HT1080 (cell line): ENCODE data around the gene CDC42SE2. TPM values are rescaled to one million over a fixed set of nuclear protein-coding genes. Genes with fewer than 3 reads are reported as not detected.
"Not testable (repeated sequence)": the region's sequence is repeated elsewhere in the genome, so short reads cannot be mapped to it uniquely, and the experiment has no call there.

Experiments
- DNase-seq: peaks from one replicate; pipeline ENCODE4 v3.0.0-alpha.2; 2015; ENCODE audit warnings: low read depth
- total RNA-seq: library from RNA; depleted of rRNA; stranded (reverse); fragments of >200 nt; shearing (Covaris generic); gene quantifications from 2 replicates; pipeline ENCODE4 v1.2.3, GENCODE V29; 2014

CDC42SE2 gene
- total RNA-seq, 1 experiment from 2014 or later, result 19.5 TPM

DNA sequence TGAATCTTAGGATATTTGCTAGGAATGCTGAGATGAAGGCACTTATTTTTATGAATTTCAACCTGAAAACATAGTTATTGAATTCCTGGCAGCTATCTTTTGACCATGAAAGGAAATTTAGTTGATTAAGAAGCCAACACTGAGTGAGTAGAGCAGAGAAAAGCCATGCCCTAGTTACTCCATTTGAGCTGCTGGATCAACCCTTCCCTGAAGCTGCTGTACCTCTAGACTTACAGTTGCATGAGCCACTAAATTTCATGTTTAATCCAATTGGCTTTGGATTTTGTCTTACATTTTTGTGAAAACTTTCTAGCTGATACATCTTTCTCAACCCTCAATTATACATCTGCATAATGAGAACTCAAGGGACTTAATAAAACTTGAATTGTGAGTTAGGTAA lies 54.6 kb downstream of the CDC42SE2 start:
- no peak for DNase-seq

DNA sequence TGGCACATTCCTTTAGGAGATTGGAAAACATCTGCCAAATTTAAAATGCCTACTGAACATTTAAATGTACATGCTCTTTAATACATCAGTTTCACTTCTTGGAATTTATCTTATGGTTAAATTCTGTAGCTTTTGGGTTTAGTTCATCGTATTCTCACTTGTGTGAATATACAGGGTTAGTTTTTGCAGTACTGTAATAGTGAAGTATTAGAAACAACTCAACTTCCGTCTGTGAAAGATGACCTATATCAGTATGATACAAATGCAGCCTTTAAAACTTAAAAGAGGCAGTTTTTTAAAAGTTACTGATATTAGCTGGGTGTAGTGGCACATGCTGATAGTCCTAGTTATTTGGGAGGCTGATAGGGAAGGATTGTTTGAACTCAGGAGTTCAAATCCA lies 57.2 kb downstream of the CDC42SE2 start:
- DNase-seq, result no peak

DNA sequence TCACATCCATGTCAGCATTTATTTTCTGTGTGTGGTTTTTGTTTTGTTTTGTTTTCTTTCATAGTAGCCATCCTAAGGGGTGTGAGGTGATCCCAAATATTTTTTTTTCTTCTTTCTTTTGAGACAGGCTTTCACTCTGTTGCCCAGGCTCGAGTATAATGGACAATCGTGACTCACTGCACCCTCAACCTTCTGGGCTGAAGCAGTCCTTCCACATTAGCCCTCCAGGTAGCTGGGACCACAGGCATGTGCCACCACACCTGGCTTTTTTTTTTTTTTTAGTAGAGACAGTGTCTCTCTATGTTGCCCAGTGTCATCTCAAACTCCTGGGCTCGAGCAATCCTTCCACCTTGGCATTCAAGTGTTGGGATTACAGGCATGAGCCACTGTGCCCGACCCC lies 59.1 kb downstream of the CDC42SE2 start:
- DNase-seq, result no peak

DNA sequence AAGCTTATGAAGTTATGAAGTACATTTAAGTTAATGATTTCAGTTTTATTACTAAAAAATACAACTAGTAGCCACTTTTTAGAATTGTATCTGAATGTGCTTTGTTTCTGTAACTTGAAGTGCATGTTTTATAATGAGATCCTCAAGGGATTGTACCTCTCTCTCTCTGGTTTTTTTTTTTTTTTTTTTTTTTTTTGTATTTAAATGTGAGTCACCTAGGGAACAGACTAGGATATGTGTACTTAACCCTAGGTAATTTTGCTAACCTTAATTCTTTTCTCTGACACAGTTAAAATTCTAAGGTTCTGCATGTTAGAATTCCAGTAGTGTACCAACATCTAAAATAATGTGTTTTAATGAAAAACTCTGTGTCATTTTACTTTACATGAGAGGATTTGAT lies 59.5 kb downstream of the CDC42SE2 start:
- no peak for DNase-seq

DNA sequence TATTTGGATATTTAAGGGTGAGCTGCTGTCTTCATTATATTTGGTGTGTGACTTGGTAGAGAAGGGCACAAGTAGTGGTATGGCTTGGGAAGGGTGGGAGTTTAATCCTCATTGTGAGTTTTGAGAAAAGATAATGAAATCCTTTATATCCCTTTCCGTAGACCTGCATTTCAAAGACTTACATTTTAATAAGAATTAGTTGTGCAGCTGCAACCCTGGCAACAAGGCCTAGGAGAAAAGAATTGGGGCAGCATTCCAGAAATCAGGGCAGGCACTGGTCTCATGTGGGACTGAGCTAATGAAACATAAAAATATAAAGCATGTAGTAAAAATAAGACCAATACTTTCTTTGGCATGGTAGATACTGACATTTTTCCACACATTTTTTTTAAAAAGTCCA lies 60.5 kb downstream of the CDC42SE2 start:
- no peak for DNase-seq

DNA sequence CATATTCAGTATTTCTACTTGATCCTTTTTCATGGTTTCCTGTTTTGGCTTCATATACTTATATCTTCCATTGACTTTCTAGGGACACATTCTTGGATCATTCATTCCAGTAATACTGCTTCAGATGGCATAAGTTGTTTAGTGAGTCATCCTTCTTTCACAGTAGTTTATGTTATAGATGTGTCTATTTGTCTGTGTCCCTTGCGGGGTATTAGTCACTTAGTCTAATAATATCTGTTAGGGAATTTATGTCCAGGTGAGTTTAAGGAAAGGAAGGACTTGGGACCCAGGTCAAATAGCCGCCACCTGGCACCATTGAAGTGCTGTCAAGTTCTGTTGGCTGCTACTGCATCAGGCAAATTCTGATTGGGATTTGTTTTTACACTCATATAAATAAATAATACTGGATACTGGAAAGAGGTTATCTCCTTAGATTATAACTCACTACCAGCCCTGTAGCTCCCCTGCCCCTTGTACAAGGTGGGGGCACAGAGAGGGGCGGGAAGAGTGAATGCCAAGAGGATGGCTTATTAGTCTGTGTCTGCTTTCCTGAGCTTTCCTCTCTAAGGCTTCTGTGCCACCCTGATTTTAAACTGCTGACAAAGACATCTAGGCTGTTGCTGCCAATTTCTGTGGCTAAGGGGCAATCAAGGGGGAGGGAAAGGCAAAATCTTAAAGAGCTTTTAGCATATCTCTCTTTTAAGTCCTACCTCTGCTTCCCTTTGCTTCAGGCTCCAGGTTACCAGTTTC lies 64.9 kb downstream of the CDC42SE2 start:
- peak; percentile 65 for DNase-seq

DNA sequence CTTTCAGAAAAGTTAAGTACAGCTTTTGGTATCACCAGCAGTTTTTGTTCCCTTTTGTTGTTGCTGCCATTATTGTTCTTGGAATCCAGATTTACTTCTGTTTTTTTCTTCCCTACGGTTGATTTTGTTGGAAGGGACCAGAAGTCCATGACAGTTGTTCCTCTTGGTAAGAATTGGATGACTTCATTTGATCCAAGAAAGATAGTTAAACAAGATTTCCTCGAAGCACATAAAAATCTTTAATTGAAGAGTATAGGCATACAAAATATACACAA lies 65.4 kb downstream of the CDC42SE2 start:
- no peak for DNase-seq

DNA sequence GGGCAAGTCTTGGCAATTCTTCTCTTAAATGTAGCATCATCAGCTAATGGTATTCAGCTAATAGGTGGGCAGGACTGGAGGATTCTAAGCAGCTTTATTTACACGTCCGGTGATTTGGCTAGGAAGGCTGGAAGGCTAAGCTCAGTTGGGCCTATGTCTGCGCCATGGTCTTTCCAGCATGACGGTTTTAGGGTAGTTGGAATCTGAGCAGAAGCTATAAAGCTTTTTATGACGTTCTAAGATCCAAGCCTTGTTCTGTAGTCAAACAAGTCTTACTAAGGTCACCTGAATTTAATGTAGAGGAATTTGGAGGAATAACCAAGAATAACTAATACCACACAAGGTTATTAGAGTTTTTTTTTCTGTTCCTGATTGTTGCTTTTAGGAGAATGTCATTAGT lies 66.2 kb downstream of the CDC42SE2 start:
- DNase-seq, result no peak

DNA sequence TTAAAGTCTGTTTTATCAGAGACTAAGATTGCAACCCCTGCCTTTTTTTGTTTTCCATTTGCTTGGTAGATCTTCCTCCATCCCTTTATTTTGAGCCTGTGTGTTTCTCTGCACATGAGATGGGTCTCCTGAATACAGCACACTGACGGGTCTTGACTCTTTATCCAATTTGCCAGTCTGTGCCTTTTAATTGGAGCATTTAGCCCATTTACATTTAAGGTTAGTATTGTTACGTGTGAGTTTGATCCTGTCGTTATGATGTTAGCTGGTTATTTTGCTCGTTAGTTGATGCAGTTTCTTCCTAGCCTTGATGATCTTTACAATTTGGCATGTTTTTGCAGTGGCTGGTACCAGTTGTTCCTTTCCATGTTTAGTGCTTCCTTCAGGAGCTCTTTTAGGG lies 71.9 kb downstream of the CDC42SE2 start:
- not testable (repeated sequence) for DNase-seq

DNA sequence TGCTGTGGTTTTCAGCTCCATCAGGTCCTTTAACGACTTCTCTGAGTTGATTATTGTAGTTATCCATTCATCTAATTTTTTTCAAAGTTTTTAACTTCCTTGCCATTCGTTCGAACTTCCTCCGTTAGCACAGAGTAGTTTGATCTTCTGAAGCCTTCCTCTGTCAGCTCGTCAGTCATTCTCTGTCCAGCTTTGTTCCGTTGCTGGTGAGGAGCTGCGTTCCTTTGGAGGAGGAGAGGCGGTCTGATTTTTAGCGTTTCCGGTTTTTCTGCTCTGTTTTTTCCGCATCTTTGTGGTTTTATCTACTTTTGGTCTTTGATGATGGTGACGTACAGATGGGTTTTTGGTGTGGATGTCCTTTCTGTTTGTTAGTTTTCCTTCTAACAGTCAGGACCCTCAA lies 72.9 kb downstream of the CDC42SE2 start:
- DNase-seq, result not testable (repeated sequence)

DNA sequence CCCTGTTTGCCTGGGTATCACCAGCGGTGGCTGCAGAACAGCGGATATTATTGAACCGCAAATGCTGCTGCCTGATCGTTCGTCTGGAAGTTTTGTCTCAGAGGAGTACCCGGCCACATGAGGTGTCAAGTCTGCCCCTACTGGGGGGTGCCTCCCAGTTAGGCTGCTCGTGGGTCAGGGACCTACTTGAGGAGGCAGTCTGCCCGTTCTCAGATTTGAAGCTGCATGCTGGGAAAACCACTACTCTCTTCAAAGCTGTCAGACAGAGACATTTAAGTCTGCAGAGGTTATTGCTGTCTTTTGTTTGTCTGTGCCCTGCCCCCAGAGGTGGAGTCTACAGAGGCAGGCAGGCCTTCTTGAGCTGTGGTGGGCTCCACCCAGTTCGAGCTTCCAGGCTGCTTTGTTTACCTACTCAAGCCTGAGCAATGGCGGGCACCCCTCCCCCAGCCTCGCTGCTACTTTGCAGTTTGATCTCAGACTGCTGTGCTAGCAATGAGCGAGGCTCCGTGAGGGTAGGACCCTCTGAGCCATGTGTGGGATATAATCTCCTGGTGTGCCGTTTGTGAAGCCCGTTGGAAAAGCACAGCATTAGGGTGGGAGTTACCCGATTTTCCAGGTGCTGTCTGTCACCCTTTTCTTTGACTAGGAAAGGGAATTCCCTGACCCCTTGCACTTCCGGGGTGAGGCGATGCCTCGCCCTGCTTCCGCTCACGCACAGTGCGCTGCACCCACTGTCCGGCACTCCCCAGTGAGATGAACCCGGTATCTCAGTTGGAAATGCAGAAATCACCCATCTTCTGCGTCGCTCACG lies 73.6 kb downstream of the CDC42SE2 start:
- not testable (repeated sequence) for DNase-seq

DNA sequence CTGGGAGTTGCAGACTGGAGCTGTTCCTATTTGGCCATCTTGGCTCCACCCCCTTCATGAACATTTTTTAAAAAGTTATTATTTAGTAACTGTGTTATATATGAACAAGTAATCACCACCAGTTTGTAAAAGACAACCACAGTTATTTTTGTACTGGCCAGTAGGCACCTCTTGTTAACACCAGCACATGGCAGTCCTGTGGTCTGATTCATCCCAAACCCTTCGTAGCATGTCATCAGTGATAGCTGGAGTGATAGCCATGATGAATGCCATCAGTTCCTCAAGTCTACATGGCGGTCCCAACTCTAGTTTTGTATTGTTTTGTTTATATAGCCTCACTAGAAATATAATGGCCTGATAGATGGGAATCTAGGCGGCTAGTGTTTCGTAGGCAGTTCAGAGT lies 74.2 kb downstream of the CDC42SE2 start:
- no peak for DNase-seq

DNA sequence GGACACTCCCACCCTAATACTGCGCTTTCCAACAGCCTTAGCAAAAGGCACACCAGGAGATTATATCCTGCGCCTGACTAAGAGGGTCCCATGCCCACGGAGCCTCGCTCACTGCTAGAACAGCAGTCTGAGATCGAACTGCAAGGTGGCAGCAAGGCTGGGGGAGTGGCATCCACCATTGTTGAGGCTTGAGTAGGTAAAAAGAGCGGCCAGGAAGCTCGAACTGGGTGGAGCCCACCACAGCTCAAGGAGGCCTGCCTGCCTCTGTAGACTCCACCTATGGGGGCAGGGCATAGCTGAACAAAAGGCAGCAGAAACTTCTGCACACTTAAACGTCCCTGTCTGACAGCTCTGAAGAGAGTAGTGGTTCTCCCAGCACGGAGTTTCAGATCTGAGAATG lies 80.4 kb downstream of the CDC42SE2 start:
- DNase-seq, result not testable (repeated sequence)

DNA sequence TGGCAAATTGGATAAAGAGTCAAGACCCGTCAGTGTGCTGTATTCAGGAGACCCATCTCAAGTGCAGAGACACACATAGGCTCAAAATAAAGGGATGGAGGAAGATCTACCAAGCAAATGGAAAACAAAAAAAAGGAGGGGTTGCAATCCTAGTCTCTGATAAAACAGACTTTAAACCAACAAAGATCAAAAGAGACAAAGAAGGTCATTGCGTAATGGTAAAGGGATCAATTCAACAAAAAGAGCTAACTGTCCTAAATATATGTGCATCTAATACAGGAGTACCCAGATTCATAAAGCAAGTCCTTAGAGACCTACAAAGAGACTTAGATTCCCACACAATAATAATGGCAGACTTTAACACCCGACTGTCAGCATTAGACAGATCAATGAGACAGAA lies 82.4 kb downstream of the CDC42SE2 start:
- not testable (repeated sequence) for DNase-seq

DNA sequence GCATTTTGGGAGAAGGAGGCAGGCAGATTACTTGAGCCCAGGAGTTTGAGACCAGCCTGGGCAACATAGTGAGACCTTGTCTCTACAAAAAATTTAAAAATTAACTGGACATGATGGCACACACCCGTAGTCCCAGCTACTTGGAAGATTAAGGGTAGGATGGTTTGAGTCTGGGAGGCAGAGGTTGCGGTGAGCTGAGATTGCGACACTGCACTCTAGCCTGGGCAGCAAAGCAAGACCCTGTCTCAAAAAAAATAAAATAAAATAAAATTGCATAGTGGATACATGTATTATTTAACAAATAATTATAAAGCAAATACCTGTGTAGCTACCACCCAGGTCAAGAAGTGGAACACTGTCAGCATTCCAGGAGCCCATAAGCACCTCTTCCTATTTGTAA lies 90.1 kb downstream of the CDC42SE2 start:
- DNase-seq, result no peak

DNA sequence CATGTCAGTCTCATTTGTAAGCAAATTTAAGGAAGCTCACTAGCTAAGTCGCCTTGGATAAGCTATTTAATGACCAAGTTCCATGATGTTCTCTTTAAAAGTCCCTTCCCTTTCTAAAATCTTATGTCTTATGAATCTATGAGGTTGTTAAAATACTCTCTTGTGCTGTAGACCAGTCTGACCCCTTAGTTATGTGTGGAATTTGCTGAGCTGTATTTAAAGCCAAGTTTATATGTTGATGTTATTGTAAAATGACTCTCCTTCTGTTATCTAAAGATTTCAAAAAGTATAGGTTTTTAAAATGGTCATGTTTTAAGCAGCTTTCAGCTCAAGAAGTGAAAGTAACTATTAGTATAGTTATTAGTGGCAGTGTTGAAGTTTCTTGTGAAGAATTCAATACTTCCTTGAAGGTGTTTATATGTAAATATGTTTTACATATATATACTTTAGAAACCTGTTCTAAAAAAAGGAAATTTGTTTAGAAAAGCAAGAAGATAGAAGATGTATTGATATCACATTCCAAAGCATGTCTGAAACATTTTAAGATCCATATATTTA lies 92.2 kb downstream of the CDC42SE2 start:
- no peak for DNase-seq

DNA sequence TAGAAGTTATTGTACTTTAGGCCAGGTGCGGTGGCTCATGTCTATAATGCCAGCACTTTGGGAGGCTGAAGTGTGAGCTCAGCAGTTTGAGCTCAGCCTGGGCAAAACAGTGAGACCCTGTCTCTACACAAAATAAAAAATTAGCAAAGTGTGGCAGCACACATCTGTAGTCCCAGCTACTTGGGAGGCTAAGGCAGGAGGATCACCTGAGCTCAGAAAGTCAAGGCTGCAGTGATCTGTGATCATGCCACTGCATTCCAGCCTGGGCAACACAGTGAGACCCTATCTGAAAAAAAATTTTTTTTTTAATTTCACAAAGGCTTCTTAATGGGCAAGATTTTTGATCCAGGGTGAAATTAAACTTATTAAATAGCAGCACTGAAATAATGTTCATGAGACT lies 92.8 kb downstream of the CDC42SE2 start:
- DNase-seq, result no peak

DNA sequence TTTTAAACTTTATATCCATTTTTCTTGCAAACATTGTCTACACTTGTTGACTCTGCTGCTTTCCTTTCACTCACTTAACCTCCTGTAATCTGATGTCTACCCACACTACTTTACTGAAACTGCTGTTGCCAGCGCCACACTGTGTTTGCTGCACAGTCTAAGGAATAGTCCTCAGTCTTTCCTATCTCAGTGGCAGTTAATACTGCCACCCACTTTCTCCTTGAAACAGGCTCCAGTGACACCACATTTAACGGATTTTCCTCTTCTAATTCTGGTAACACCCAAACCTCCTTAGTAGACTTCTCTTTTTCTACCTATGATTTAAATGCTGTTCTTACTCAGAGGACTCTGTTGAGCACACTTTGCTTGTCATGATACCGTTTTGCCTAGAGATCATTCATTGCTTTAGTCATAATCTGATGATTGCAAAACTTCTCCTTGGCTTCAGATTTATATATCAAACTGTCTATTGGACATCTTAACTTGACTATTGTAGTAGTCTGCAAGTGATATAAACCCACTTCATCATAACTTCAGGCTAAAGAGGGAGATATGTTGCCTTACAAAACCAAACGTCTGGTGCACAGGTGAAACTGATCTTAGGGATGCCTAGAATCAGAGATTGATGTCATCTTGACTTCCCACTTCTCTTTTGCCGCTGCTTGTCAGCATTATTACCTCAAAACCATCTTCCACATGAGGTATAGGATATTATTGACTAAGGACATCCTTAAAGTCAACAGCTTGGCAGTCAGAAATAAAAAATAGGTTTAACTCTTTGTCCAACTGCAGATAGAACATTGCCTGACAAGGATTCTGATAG lies 94.1 kb downstream of the CDC42SE2 start:
- DNase-seq, result no peak

DNA sequence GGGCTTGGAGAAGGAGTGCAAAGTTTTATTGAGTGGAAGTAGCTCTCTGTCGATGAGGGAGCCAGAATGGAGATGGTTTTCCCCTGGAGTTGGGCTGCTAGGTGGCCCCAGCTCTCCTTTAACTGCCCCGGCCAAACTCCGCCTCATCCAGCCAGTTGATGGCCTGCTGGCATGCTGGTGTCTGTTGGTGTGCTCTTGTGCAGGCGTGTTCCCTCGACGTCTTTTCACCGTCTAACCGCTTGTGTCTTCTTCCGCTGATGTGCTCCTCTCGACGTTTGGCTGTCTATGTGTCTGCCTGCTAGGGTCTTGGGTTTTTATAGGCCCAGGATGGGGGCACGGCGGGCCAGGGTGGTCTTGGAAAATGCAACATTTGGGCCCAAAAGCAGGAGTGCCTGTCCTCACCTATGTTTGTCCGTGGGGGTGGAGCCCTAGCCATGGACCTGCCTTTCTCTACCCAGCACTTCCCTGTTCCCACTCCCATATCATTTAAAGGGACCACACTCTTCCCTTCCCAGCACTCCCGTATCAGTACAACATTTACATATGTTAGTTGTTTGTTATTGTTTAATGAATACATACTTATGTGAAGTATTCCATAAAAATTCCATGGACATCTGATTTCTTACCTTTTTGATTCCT lies 97.9 kb downstream of the CDC42SE2 start:
- DNase-seq, result no peak

DNA sequence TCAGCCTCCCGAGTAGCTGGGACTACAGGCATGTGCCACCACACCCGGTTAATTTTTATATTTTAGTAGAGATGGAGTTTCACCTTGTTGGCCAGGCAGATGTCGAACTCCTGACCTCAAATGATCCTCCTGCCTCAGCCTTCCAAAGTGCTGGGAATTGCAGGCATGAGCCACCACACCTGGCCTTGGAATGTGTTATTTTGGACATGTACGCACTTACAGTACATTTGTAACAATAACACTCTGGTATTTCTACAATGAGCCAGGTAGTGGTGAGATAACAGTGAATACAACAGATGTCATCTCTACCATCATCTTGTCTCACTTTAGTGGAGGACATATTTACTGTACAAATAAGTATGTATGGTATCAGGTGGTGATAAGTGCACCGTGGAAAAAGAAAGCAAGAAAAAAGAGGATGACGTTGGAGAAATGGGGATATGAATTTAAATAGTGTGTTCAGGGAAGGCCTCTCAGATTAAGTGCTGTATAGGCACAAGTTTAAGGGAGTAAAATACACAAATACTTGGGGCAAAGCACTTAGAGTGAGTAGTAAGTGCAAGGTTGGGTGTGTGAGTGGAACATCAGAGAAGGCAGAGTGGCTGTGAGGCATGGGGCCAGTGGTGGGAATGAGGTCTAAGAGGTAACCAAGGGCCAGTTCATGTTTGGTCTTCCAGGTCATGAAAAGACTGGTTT lies 100.1 kb downstream of the CDC42SE2 start:
- DNase-seq, result no peak
